ENCODE results near the gene ZFP36L1. TPM values are rescaled to one million over a fixed set of nuclear protein-coding genes. Genes with fewer than 3 reads are reported as not detected.

ZFP36L1 gene
- total and polyA plus RNA-seq, 2 of the 13 experiments (the other 11 are each of a cell fraction or from before 2014, with no cell fraction given), result 7.4 to 10.2 TPM

GRCh38 chr14:68794130-68794850, 1.4 kb upstream of the ZFP36L1 start (continued):
- peak; percentile 84; the same call in 1 of the 2 replicates for TF ChIP-seq MTF1 (CRISPR knock-in tag; IDR thresholded peaks at IDR 0.05)
- peak; percentile 72; the same call in 1 of the 2 replicates for TF ChIP-seq PRDM15 (CRISPR knock-in tag; IDR thresholded peaks at IDR 0.05)
- TF ChIP-seq MAX (IDR thresholded peaks at IDR 0.05), result peak; percentile 95
- TF ChIP-seq NR2F6 (IDR thresholded peaks at IDR 0.05), result no peak
- TF ChIP-seq NR2F6 (CRISPR knock-in tag; IDR thresholded peaks at IDR 0.05), result peak; percentile 30; the same call in 1 of the 2 replicates
- 0 out of 2 replicates have a peak, but pooled peaks have one; percentile 31 for TF ChIP-seq ZSCAN22 (CRISPR knock-in tag; IDR thresholded peaks at IDR 0.05)
- no peak for TF ChIP-seq MTA3 (CRISPR knock-in tag; IDR thresholded peaks at IDR 0.05)
- no peak for TF ChIP-seq ZKSCAN1 (IDR thresholded peaks at IDR 0.05; ENCODE audit: low read length)
- no peak for TF ChIP-seq MAZ (IDR thresholded peaks at IDR 0.05; ENCODE audit: borderline replicate concordance, low read depth, low read length)
- TF ChIP-seq MAZ (CRISPR knock-in tag; IDR thresholded peaks at IDR 0.05; ENCODE audit: low read depth), result no peak
- peak; percentile 86 for TF ChIP-seq ZSCAN9 (CRISPR knock-in tag; IDR thresholded peaks at IDR 0.05; ENCODE audit: borderline replicate concordance)
- TF ChIP-seq CC2D1A (CRISPR knock-in tag; IDR thresholded peaks at IDR 0.05), result no peak
- no peak for TF ChIP-seq CSRNP1 (CRISPR knock-in tag; IDR thresholded peaks at IDR 0.05)
- no peak for TF ChIP-seq ETS1 (CRISPR knock-in tag; IDR thresholded peaks at IDR 0.05)
- TF ChIP-seq NFE2 (CRISPR knock-in tag; IDR thresholded peaks at IDR 0.05), result no peak
- TF ChIP-seq NCOR1 (IDR thresholded peaks at IDR 0.05; ENCODE audit: borderline replicate concordance, low read length), result no peak
- no peak for TF ChIP-seq CCDC6 (CRISPR knock-in tag; IDR thresholded peaks at IDR 0.05)
- no peak for TF ChIP-seq NBN (conservative IDR thresholded peaks at IDR 0.05)
- TF ChIP-seq IRF2 (CRISPR knock-in tag; IDR thresholded peaks at IDR 0.05), result no peak
- no peak for TF ChIP-seq RFXAP (CRISPR knock-in tag; IDR thresholded peaks at IDR 0.05; ENCODE audit: borderline replicate concordance)
- no peak for TF ChIP-seq ATF1 (CRISPR knock-in tag; IDR thresholded peaks at IDR 0.05)
- TF ChIP-seq MLX (CRISPR knock-in tag; IDR thresholded peaks at IDR 0.05), result 0 out of 2 replicates have a peak, but pooled peaks have one; percentile 22
- 0 out of 2 replicates have a peak, but pooled peaks have one; percentile 47 for TF ChIP-seq ZBTB43 (CRISPR knock-in tag; conservative IDR thresholded peaks at IDR 0.05)
- no peak for TF ChIP-seq TMF1 (CRISPR knock-in tag; IDR thresholded peaks at IDR 0.05; ENCODE audit: low read depth)

Measured in HepG2 (cell line).